ENCODE measurements around the gene LYPD5. TPM values are rescaled to one million over a fixed set of nuclear protein-coding genes. Genes with fewer than 3 reads are reported as not detected.
A peak's percentile ranks its signal among the peaks of the same experiment; 100 is the strongest.
"Not testable (repeated sequence)": the region's sequence is repeated elsewhere in the genome, so short reads cannot be mapped to it uniquely, and the experiment has no call there.

LYPD5 gene
- total RNA-seq, 1 donor from 2014 or later = 1.4 TPM

GRCh38 chr19:43809762-43810696 lies 7.8 kb upstream of the LYPD5 start:
- intact Hi-C loops (cut with DNase I) = no loop called here
- ATAC-seq = no peak

GRCh38 chr19:43807651-43808050 lies 5.4 kb upstream of the LYPD5 start:
- ATAC-seq = no peak
- intact Hi-C loops (cut with DNase I) = no loop called here
- no peak for DNase-seq (ENCODE audit: low spot score)

More at GRCh38 chr19:43809762-43810696, 7.8 kb upstream of the LYPD5 start:
- no peak for DNase-seq (ENCODE audit: low spot score)

GRCh38 chr19:43806848-43807247 lies 4.6 kb upstream of the LYPD5 start:
- intact Hi-C loops (cut with DNase I) = no loop called here
- DNase-seq (ENCODE audit: low spot score) = no peak
- no peak for ATAC-seq

GRCh38 chr19:43806401-43806800 lies 4.2 kb upstream of the LYPD5 start:
- DNase-seq (ENCODE audit: low spot score); intact Hi-C loops (cut with DNase I); ATAC-seq: not testable (repeated sequence)

GRCh38 chr19:43804432-43804831 lies 2.2 kb upstream of the LYPD5 start:
- ATAC-seq (no peak), DNase-seq (ENCODE audit: low spot score) (no peak)
- intact Hi-C loops (cut with DNase I) = no loop called here

- intact Hi-C loops (cut with DNase I) = no loop called here
- no peak for ATAC-seq
- no peak for DNase-seq (ENCODE audit: low spot score)
These were observed 2.6 kb downstream of the LYPD5 start for GRCh38 chr19:43799502-43800142.

GRCh38 chr19:43798546-43799409 lies 3.5 kb downstream of the LYPD5 start:
- DNase-seq (ENCODE audit: low spot score) (no peak), ATAC-seq (peak; percentile 42)
- intact Hi-C loops (cut with DNase I) = no loop called here

- DNase-seq (ENCODE audit: low spot score) = no peak
- no peak for ATAC-seq
- intact Hi-C loops (cut with DNase I) = no loop called here
These were observed 4.2 kb downstream of the LYPD5 start for GRCh38 chr19:43798026-43798545.

GRCh38 chr19:43797556-43797955 lies 4.7 kb downstream of the LYPD5 start:
- no peak for ATAC-seq
- intact Hi-C loops (cut with DNase I) = no loop called here
- DNase-seq (ENCODE audit: low spot score) = no peak

- ATAC-seq (no peak), DNase-seq (ENCODE audit: low spot score) (no peak)
- intact Hi-C loops (cut with DNase I) = no loop called here
These were observed 5.1 kb downstream of the LYPD5 start for GRCh38 chr19:43797118-43797517.

- ATAC-seq = no peak
- no peak for DNase-seq (ENCODE audit: low spot score)
- intact Hi-C loops (cut with DNase I) = no loop called here
These were observed 11.7 kb downstream of the LYPD5 start for GRCh38 chr19:43790587-43790986.

- intact Hi-C loops (cut with DNase I) = loop anchor here (5.0 kb wide), 1 partner anchor 42 kb away; no protein-coding TSS in a partner anchor
- DNase-seq (ENCODE audit: low spot score) (no peak), ATAC-seq (no peak)
These were observed 13.2 kb downstream of the LYPD5 start for GRCh38 chr19:43789029-43789428.

- no peak for DNase-seq (ENCODE audit: low spot score)
- intact Hi-C loops (cut with DNase I) = loop anchor here (5.0 kb wide), 1 partner anchor 39 kb away; no protein-coding TSS in a partner anchor
- no peak for ATAC-seq
These were observed 15.6 kb downstream of the LYPD5 start for GRCh38 chr19:43786665-43787064.

GRCh38 chr19:43784981-43785808 lies 17.1 kb downstream of the LYPD5 start:
- intact Hi-C loops (cut with DNase I) = loop anchor here (5.0 kb wide), 1 partner anchor 38 kb away; no protein-coding TSS in a partner anchor
- ATAC-seq (peak; percentile 81), DNase-seq (ENCODE audit: low spot score) (no peak)

GRCh38 chr19:43784241-43784980 lies 17.8 kb downstream of the LYPD5 start:
- ATAC-seq = peak; percentile 27
- no peak for DNase-seq (ENCODE audit: low spot score)
- intact Hi-C loops (cut with DNase I) = no loop called here

- no peak for DNase-seq (ENCODE audit: low spot score)
- no peak for ATAC-seq
- intact Hi-C loops (cut with DNase I) = no loop called here
These were observed 18.6 kb downstream of the LYPD5 start for GRCh38 chr19:43783636-43784035.

GRCh38 chr19:43782689-43783231 lies 19.5 kb downstream of the LYPD5 start:
- ATAC-seq (no peak), DNase-seq (ENCODE audit: low spot score) (no peak)
- intact Hi-C loops (cut with DNase I) = no loop called here

Measured in sciatic nerve (tissue), 2 donors.